ENCODE results near the gene SHKBP1.
A peak's percentile ranks its signal among the peaks of the same experiment; 100 is the strongest.

SHKBP1 gene

GRCh38 chr19:40570313-40571004 lies 6.2 kb upstream of the SHKBP1 start:
- TF ChIP-seq CTCF (IDR thresholded peaks at IDR 0.05; ENCODE audit: insufficient read depth, missing control alignments), result no peak
- FAIRE-seq (no peak), DNase-seq (ENCODE audit: insufficient read length, low spot score) (no peak)

DNA sequence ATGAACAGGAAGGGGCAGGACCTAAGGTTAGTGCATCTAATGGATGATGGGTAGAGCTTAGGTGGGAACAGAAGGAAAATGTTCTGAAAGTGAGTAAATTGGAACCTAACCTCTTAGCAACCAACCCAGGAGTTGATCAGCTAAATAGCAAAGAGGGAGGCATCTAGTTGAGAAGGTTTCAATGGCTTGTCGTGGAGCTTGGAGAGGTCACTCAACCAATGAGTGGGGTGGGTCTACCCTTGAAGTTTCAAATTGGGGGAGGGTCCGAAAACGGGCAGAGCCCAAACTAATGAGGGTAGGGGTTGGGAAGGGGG lies 5.7 kb upstream of the SHKBP1 start:
- TF ChIP-seq CTCF (IDR thresholded peaks at IDR 0.05; ENCODE audit: insufficient read depth, missing control alignments), result no peak
- DNase-seq (ENCODE audit: insufficient read length, low spot score), result no peak
- no peak for FAIRE-seq

- TF ChIP-seq CTCF (IDR thresholded peaks at IDR 0.05; ENCODE audit: insufficient read depth, missing control alignments), result no peak
- no peak for FAIRE-seq
Observed at GRCh38 chr19:40571831-40572495, 4.7 kb upstream of the SHKBP1 start.

DNA sequence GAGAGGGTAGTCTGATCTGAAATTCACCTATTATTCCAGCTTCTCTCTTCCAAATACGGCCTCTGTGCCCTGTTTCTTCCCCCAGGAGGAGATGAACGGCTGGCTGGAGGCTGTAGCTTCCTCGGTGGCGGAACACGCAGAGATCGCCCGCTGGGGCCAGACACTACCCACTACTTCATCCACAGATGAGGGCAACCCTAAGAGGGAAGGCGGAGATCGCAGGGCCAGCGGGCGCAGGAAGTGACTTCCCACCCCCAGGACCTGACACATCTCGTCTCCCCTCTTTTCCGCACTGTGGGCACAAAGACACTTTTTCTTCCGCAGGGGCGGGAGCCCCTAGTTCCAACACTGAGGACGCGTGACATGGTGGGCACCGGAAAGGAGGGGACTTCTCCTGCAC lies 1.3 kb upstream of the SHKBP1 start:
- no peak for DNase-seq (ENCODE audit: insufficient read length, low spot score)
- no peak for TF ChIP-seq CTCF (IDR thresholded peaks at IDR 0.05; ENCODE audit: insufficient read depth, missing control alignments)
- no peak for FAIRE-seq

More at GRCh38 chr19:40571831-40572495, 4.7 kb upstream of the SHKBP1 start:
- DNase-seq (ENCODE audit: insufficient read length, low spot score), result no peak

DNA sequence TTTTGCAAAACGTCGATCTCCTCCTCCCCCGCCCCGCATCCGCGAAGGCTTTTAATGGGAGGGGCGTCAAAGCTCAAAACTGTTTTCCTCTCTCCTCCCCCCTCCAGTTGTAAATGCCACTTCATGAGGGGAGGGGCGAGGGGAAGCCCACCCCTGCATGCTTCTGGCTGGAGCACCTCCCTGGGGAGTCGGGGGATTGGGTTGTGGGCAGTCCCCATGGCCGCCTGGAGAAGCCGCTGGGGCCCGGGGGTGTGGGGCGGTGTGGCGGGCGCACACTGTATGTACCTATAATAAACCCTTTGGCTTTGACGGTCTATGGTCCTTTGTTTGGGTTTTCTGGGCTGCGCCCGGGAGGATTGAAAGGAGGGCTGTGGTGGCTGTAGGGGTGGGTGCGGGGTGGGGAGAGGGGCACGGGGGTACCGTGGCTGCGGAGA lies 505 bp upstream of the SHKBP1 start:
- DNase-seq (ENCODE audit: insufficient read length, low spot score), result peak; percentile 63
- FAIRE-seq, result no peak
- TF ChIP-seq CTCF (IDR thresholded peaks at IDR 0.05; ENCODE audit: insufficient read depth, missing control alignments), result no peak

DNA sequence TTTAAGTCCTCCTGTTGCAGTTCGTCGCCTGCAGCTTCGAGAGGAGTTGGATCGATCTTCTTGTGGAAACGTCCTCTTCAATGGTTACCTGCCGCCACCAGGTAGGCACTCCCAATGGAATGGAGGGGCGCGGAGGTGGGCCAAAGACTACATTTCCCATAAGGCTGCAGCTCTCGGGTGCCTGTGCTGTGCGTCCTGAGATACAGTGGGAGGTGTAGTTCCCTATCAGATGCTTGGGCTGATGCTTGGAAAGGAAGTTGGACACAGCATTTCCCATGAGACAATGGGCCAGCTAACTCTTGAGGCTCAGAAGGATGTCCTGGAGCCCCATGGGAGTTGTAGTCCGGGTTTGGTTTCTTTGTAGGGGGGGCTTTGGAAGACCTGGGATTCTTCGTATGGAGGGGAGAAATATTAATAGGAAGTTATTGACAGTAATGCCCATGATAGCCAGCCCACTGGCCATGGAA lies 1.8 kb downstream of the SHKBP1 start:
- TF ChIP-seq CTCF (IDR thresholded peaks at IDR 0.05; ENCODE audit: insufficient read depth, missing control alignments), result no peak
- no peak for FAIRE-seq
- no peak for DNase-seq (ENCODE audit: insufficient read length, low spot score)

GRCh38 chr19:40580619-40581018 lies 3.9 kb downstream of the SHKBP1 start:
- FAIRE-seq (no peak), DNase-seq (ENCODE audit: insufficient read length, low spot score) (no peak)
- no peak for TF ChIP-seq CTCF (IDR thresholded peaks at IDR 0.05; ENCODE audit: insufficient read depth, missing control alignments)

Data from D721Med (cell line).